Measurements from ENCODE around the gene CAMKV.
"Not testable (repeated sequence)": the region's sequence is repeated elsewhere in the genome, so short reads cannot be mapped to it uniquely, and the experiment has no call there.

CAMKV gene

DNA sequence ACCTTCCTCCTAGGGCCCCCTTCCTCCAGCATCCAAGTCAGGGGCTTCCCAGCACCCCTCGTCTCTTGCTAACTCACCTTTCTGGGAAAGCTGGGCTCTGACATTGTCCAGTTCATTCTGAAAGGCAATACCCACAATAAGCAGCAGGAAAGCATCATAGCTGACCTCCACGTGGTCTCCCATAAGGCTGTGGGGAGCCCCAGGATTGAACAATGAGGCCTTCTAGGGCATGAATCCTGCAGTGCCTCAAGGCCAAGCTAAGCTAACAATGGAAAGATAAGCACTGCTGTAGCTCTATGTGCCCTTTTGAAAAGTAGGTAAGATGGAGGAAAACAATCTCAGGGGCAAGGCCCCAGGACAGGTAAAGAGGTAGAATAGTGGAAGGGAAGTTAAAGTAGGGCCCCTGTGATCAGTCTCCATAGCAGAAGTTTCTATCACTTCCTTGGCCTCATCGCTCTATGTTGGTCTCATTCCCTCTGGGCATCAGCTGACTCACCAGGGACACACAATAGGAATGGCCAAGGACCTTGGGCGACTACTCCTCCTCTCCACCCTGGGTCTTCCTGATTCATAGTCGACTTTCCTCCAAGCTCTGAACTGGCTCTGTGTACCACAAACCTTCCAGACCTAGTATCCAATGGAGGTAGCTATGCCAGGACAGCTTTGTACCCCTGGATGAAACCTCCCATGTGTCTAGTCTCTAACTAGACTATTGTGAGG lies 25.1 kb downstream of the CAMKV start:
- no peak for DNase-seq

DNA sequence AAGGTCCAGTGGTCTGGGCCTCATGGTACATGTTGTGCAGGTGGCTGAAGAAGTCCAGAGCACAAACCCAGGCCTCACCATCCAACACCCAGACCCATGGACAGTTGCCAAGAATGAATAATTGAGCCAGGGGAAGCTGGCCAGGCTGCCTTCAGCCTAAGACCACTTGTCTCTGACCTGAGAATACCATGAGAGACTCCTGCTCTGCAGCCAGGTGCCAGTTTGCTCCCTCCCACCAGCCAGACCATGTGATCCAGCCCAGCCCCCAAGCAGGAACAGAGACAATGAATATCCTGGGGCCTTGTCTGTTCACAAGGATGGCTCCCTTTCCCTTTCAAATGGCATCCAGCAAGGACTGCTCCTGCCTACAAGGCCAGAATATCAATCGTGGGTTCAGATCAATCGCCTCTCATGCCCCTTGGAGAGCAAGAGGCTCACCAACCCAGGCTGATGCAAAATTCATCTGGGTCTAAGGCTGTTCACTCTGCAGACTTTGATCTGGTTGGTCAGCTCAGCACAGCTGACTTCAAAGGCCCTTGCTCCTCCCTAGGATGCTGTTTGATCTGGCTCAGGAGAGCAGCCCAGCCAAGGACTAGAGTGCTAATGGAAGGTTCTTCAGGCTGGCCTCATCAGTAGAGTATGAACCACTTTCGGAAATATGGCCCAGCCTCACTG lies 26.7 kb downstream of the CAMKV start:
- no peak for DNase-seq

GRCh38 chr3:49841806-49842205 lies 27.9 kb downstream of the CAMKV start:
- no peak for DNase-seq

- DNase-seq = peak in 1 of 2 donors; percentile 7
Observed at GRCh38 chr3:49841126-49841696, 28.5 kb downstream of the CAMKV start.

DNA sequence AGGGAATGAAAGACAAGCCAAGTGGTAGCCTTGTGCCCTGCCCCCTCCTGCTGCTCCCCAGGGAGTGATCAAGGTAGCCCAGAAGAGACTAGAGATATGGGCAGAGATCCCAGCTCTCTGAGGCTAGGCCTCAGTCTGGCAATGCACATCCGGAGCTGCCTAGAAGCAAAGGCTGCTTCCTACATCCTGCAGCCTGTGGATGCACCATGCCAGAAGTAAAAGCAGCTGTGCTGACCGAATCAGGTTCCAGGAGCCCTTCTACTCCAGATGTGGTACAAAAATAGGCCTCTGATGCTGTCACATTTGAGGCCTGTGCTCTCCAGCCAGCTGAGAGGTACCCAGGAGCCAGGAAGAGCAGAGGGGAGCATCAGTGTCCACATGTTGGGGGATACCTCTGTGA lies 29.3 kb downstream of the CAMKV start:
- DNase-seq = no peak

DNA sequence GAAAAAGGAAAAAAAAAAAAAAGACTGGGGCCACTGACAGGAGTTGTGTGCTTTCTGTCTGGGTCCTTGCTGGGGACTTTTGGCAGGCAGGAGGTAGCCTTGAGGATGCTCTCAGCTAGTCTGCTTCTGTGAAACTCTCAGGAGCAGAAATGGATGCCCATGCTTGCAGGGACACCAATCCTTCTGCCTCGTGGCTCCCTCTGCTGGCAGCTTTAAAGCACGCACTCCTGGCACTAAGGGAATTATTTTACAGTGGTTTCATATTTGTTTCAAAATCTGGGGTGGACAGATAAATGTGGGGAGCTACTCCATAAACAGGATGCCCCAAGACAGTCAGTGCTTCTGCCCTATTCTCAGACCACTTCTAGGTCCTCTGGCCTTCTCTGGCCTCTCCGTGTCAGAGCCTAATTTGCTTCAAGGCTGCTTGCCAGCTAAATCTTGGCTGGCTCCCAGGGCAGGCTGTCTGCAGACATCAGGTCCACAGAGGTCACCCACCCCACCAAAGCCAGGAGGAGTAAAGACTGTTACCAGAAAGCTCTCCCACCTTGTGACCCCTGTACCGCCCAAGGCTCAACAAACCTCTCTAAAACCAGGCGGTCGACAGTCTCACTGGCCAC lies 30.4 kb downstream of the CAMKV start:
- peak; percentile 82 to 85 for DNase-seq

GRCh38 chr3:49831341-49831740 lies 38.4 kb downstream of the CAMKV start:
- no peak for DNase-seq

- DNase-seq = no peak
Observed at GRCh38 chr3:49826016-49826415, 43.7 kb downstream of the CAMKV start.

GRCh38 chr3:49823131-49823530 lies 46.6 kb downstream of the CAMKV start:
- DNase-seq = not testable (repeated sequence)

- DNase-seq = peak; percentile 43 to 51
Observed at GRCh38 chr3:49813497-49814174, 56.1 kb downstream of the CAMKV start, which contains the start of gene UBA7. UBA7 (minus strand) TSS chr3:49813953; CDS start chr3:49813787, 166 bp downstream.

DNA sequence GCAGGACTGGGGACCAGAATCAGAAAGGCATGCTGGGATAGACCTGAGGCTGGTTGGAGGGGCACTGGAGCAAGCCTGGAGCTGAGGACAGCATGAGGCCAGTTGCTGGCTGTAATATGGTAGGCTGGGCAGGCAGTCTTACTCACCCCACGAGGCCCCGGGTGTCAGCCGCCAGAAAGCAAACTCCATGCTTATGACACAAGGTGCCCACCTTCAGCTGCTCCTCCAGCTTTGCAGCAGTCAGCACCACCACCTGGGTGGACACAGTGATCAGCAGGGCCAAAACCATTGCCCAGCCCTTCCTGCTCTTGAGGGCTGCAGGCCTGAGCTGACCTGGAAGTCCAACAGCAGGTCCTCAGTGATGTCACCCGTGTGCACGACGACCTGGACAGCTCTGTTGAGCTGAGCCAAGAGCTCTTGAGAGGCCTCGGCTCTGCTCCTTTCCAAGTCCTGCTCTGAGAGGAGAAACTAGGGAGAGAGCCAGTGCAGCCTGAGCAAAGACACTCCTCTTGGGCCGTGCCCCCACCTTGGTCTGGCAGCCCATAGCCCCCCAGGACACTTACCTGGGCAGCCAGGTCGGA lies 56.7 kb downstream of the CAMKV start:
- no peak for DNase-seq

All from CD4-positive, alpha-beta T cell treated with Interleukin-1 beta for 1 hour (primary cell).